Mammary epithelial cell (primary cell): ENCODE measurements around the gene ZSCAN22.

Experiments used
- EZH2 ChIP-seq: IDR thresholded peaks from 2 replicates; pipeline ENCODE4 v1.6.1; 2012; ENCODE audit warnings: low read length, inconsistent platforms, borderline replicate concordance
- TF ChIP-seq, protein P1 (sequence below), 2 donors: IDR thresholded peaks in 1 of 2; conservative IDR thresholded peaks in 1 of 2; 2 replicates each; pipeline ENCODE4 v1.5.1; 2011 to 2012; ENCODE audit warnings: inconsistent platforms in 2 of 2, low read length in 2 of 2, mild to moderate bottlenecking in 2 of 2, control low read depth in 1 of 2, low read depth in 1 of 2; ENCODE audit not compliant: insufficient read depth in 1 of 2; ENCODE audit errors: extremely low read depth in 1 of 2

DNA sequence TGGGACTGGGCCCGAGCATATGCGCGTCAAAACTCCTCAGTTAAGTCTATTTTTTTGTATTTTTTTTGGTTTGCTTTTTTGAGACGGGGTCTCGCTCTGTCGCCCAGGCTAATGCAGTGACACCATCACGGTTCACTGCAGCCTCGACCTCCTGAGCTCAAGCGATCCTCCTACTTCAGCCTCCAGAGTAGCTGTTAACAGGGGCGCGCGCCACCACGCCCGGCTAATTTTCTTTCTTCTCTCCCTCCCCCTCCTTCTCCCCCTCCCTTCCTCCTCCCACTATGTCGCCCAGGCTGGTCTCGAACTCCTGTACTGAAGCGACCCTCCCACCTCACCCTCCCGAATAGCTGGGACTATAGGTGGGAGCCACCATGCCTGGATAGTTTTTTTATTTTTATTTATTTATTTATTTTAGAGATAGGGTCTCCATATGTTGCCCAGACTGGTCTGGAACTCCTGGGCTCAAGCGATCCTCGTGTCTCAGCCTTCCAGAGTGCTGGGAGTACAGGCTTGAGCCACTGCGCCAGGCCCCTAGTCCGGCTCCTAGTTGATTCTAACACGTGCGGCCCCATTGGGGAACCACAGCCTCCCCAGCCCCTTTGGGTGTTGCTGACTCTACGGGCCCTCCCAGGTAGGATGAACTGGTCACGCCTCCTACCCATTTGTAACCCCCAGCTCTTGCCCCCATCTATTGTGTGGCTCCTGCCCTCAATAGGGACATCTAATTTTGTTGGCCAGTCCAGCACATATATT, 54.8 kb downstream of the ZSCAN22 start:
- no peak for TF ChIP-seq EZH2
- TF ChIP-seq, protein P1, sequence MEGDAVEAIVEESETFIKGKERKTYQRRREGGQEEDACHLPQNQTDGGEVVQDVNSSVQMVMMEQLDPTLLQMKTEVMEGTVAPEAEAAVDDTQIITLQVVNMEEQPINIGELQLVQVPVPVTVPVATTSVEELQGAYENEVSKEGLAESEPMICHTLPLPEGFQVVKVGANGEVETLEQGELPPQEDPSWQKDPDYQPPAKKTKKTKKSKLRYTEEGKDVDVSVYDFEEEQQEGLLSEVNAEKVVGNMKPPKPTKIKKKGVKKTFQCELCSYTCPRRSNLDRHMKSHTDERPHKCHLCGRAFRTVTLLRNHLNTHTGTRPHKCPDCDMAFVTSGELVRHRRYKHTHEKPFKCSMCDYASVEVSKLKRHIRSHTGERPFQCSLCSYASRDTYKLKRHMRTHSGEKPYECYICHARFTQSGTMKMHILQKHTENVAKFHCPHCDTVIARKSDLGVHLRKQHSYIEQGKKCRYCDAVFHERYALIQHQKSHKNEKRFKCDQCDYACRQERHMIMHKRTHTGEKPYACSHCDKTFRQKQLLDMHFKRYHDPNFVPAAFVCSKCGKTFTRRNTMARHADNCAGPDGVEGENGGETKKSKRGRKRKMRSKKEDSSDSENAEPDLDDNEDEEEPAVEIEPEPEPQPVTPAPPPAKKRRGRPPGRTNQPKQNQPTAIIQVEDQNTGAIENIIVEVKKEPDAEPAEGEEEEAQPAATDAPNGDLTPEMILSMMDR (conservative IDR thresholded peaks at IDR 0.05 in 1 of 2, IDR thresholded peaks at IDR 0.05 in 1 of 2; ENCODE audit: extremely low read depth in 1 of 2, insufficient read depth in 1 of 2, low read depth in 1 of 2, low read length in 2 of 2): no peak
